HTERT RPE-1 (cell line): ENCODE measurements around the gene P3H3.

ENCODE experiments used
- in situ Hi-C: fragments of 300-500 bp; cut with MboI; formaldehyde crosslinking; loops from 4 replicates; pipeline ENCODE4 v1.14.3; 2020; ENCODE audit warnings: low sequenced_read_pairs

The P3H3 gene

GRCh38 chr12:6826125-6826733, 2.0 kb upstream of the P3H3 start:
- in situ Hi-C loops: no loop called here

GRCh38 chr12:6826734-6827436, 1.3 kb upstream of the P3H3 start:
- in situ Hi-C loops: no loop called here

- in situ Hi-C loops: no loop called here
Observed at GRCh38 chr12:6827437-6827911, 733 bp upstream of the P3H3 start.

GRCh38 chr12:6828781-6829535, 751 bp downstream of the P3H3 start:
- in situ Hi-C loops: no loop called here

- in situ Hi-C loops: no loop called here
Observed at GRCh38 chr12:6829536-6830220, 1.5 kb downstream of the P3H3 start.

- in situ Hi-C loops: no loop called here
Observed at GRCh38 chr12:6830286-6830890, 2.2 kb downstream of the P3H3 start.

- in situ Hi-C loops: no loop called here
Observed at GRCh38 chr12:6830999-6831398, 2.8 kb downstream of the P3H3 start.

- in situ Hi-C loops: no loop called here
Observed at GRCh38 chr12:6831450-6831995, 3.3 kb downstream of the P3H3 start.

- in situ Hi-C loops: no loop called here
Observed at GRCh38 chr12:6832125-6832524, 3.9 kb downstream of the P3H3 start.

- in situ Hi-C loops: no loop called here
Observed at GRCh38 chr12:6833189-6833890, 5.1 kb downstream of the P3H3 start.

- in situ Hi-C loops: no loop called here
Observed at GRCh38 chr12:6834254-6834653, 6.0 kb downstream of the P3H3 start.

- in situ Hi-C loops: no loop called here
Observed at GRCh38 chr12:6834873-6835272, 6.7 kb downstream of the P3H3 start.

GRCh38 chr12:6836851-6837250, 8.6 kb downstream of the P3H3 start:
- in situ Hi-C loops: no loop called here

- in situ Hi-C loops: no loop called here
Observed at GRCh38 chr12:6837370-6838060, 9.3 kb downstream of the P3H3 start.

- in situ Hi-C loops: no loop called here
Observed at GRCh38 chr12:6838854-6839253, 10.6 kb downstream of the P3H3 start.

GRCh38 chr12:6839482-6840201, 11.4 kb downstream of the P3H3 start:
- in situ Hi-C loops: no loop called here

- in situ Hi-C loops: no loop called here
Observed at GRCh38 chr12:6840330-6840729, 12.1 kb downstream of the P3H3 start.

GRCh38 chr12:6840761-6841515, 12.7 kb downstream of the P3H3 start, which contains the start of gene GNB3:
Gene GNB3 (plus strand): TSS chr12:6840925. CDS start chr12:6841288, 363 bp downstream.
- in situ Hi-C loops: no loop called here
